ENCODE data around the gene WARS2. TPM values are rescaled to one million over a fixed set of nuclear protein-coding genes. Genes with fewer than 3 reads are reported as not detected.

WARS2 gene
- total RNA-seq, 2 experiments from 2014 or later, result 16.0 to 25.2 TPM

GRCh38 chr1:119081700-119082099 is 58.8 kb downstream of the WARS2 start:
- intact Hi-C loops (cut with DNase I, micrococcal nuclease), result no loop called here
- Mint-ChIP-seq H3K4me1 (no peaks in the 10 kb centered on the region), H3K4me3 (no peak overlapping the region), H3K27me3 (no peaks in the 10 kb centered on the region), H3K36me3 (ENCODE audit: low read depth) (peaks cover 34% of the 10 kb centered on the region), H3K27ac (no peak overlapping the region), H3K9me3 (ENCODE audit: low read depth) (peaks cover 11% of the 10 kb centered on the region)
- ATAC-seq (no peak), DNase-seq (no peak)
- ChIA-PET POLR2A (no interaction called here), CTCF (interaction anchor here (0.6 to 0.9 kb wide), 2 partner anchors 81 to 157 kb away, joined by 3 read pairs; no protein-coding TSS in a partner anchor)

DNA sequence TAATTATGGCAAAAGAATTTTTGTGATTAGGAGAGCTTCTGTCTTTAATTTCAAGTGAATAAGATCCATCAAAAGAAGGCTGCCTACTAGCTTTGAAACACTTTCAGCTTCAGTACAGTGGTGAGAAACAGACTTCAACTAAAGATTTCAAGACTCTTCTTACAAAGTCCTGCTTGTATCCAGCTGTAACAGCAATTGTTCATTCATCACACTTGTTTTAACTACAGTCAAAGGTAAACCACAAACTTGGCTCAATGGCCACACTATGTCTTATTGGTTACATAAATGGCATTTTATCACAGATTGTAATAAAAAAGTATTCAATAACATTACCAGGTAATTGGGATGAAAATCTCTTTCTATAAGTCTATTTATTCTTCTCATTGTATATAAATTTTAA is 59.2 kb downstream of the WARS2 start:
- no peak for DNase-seq
- Mint-ChIP-seq H3K4me3 (no peak overlapping the region), H3K9me3 (ENCODE audit: low read depth) (peaks cover 11% of the 10 kb centered on the region), H3K27me3 (no peaks in the 10 kb centered on the region), H3K27ac (no peak overlapping the region), H3K4me1 (no peaks in the 10 kb centered on the region), H3K36me3 (ENCODE audit: low read depth) (peaks cover 38% of the 10 kb centered on the region)
- ChIA-PET POLR2A (no interaction called here), CTCF (interaction anchor here (0.6 to 0.9 kb wide), 2 partner anchors 82 to 594 kb away, joined by 3 read pairs; no protein-coding TSS in a partner anchor)
- no peak for ATAC-seq
- intact Hi-C loops (cut with DNase I, micrococcal nuclease), result no loop called here

DNA sequence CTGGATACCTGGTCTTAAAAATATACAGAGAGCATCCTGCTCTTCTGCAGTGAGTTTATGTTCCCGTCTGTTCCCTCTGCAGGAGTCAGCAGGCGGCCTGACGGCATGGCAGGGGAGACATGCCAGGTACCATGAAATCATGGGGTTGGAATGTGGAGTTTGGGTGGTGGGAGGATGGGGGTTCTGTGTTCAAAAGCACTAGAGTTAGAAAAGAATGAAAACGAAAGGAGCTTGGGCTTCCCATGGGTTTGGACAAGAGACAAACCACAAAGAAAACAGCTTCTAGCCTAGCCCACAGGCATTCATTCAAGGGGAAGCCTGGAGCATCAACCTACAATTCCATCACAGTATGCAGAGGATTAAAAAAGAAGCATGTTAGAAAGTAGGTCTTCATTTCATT is 59.9 kb downstream of the WARS2 start:
- ATAC-seq (no peak), DNase-seq (no peak)
- CTCF ChIA-PET, result interaction anchor here (0.6 to 0.9 kb wide), 2 partner anchors 82 to 594 kb away, joined by 3 read pairs; no protein-coding TSS in a partner anchor
- H3K36me3 Mint-ChIP-seq (ENCODE audit: low read depth), result peaks cover 44% of the 10 kb centered on the region
- intact Hi-C loops (cut with DNase I, micrococcal nuclease), result no loop called here
- POLR2A ChIA-PET, result no interaction called here
- no peaks in the 10 kb centered on the region for H3K4me1 Mint-ChIP-seq
- peaks cover 10% of the 10 kb centered on the region for H3K9me3 Mint-ChIP-seq (ENCODE audit: low read depth)
- H3K4me3 Mint-ChIP-seq, result no peak overlapping the region
- no peaks in the 10 kb centered on the region for H3K27me3 Mint-ChIP-seq
- no peak overlapping the region for H3K27ac Mint-ChIP-seq

DNA sequence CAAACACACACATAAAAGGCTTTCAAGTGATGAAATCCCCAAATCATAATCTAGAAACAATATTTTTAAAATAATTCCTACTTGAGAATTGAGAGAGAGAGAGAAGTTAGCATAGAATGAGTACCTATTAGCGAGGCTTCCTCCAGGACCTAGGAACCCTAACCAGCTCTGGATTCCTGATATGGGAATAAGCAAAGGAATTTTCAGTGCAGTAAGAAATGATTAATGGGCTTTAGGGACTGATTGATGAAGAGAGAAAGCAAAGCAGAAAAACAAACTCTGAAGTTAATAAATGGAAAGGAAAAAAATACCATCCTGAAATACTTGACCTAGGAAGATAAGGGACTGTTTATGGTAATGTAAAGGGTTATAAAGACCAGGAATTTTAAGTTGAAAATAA is 60.6 kb downstream of the WARS2 start:
- ATAC-seq (no peak), DNase-seq (no peak)
- no peaks in the 10 kb centered on the region for H3K4me1 Mint-ChIP-seq
- CTCF ChIA-PET, result no interaction called here
- H3K36me3 Mint-ChIP-seq (ENCODE audit: low read depth), result peaks cover 38% of the 10 kb centered on the region
- peaks cover 3% of the 10 kb centered on the region for H3K9me3 Mint-ChIP-seq (ENCODE audit: low read depth)
- POLR2A ChIA-PET, result no interaction called here
- H3K27me3 Mint-ChIP-seq, result no peaks in the 10 kb centered on the region
- intact Hi-C loops (cut with DNase I, micrococcal nuclease), result no loop called here
- no peak overlapping the region for H3K4me3 Mint-ChIP-seq
- no peak overlapping the region for H3K27ac Mint-ChIP-seq

GRCh38 chr1:119075614-119076013 is 64.8 kb downstream of the WARS2 start:
- peaks cover 7% of the 10 kb centered on the region for H3K9me3 Mint-ChIP-seq (ENCODE audit: low read depth)
- DNase-seq (no peak), ATAC-seq (no peak)
- no peaks in the 10 kb centered on the region for H3K27me3 Mint-ChIP-seq
- ChIA-PET POLR2A (no interaction called here), CTCF (no interaction called here)
- no peaks in the 10 kb centered on the region for H3K4me1 Mint-ChIP-seq
- H3K27ac Mint-ChIP-seq, result no peak overlapping the region
- H3K4me3 Mint-ChIP-seq, result no peak overlapping the region
- intact Hi-C loops (cut with DNase I, micrococcal nuclease), result no loop called here
- H3K36me3 Mint-ChIP-seq (ENCODE audit: low read depth), result peaks cover 49% of the 10 kb centered on the region

DNA sequence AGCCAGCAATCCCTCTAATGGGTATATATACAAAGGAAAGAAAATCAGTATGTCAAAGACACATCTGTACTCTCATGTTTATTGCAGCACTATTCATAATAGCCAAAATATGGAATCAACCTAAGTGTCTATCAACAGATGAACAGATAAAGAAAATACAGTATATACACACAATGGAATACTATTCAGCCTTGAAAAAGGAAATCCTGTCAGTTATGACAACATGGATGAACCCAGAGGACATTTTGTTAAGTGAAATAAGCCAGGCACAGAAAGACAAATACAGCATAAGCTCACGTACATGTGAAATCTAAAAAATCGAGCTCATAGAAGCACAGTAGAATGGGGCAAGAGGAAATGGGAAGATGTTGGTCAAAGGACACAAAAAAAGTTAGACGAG is 69.1 kb downstream of the WARS2 start:
- POLR2A ChIA-PET, result no interaction called here
- ATAC-seq (no peak), DNase-seq (no peak)
- intact Hi-C loops (cut with DNase I, micrococcal nuclease), result no loop called here
- H3K36me3 Mint-ChIP-seq (ENCODE audit: low read depth), result peaks cover 37% of the 10 kb centered on the region
- H3K4me3 Mint-ChIP-seq, result no peak overlapping the region
- no peak overlapping the region for H3K27ac Mint-ChIP-seq
- H3K4me1 Mint-ChIP-seq, result no peaks in the 10 kb centered on the region
- H3K27me3 Mint-ChIP-seq, result no peaks in the 10 kb centered on the region
- CTCF ChIA-PET, result no interaction called here
- H3K9me3 Mint-ChIP-seq (ENCODE audit: low read depth), result peaks cover 7% of the 10 kb centered on the region

- Mint-ChIP-seq H3K9me3 (ENCODE audit: low read depth) (peaks cover 7% of the 10 kb centered on the region), H3K4me1 (no peaks in the 10 kb centered on the region), H3K27me3 (no peaks in the 10 kb centered on the region), H3K36me3 (ENCODE audit: low read depth) (peaks cover 29% of the 10 kb centered on the region), H3K4me3 (no peak overlapping the region), H3K27ac (no peak overlapping the region)
- CTCF ChIA-PET, result no interaction called here
- DNase-seq (no peak), ATAC-seq (no peak)
- POLR2A ChIA-PET, result no interaction called here
- intact Hi-C loops (cut with DNase I, micrococcal nuclease), result no loop called here
Observed at GRCh38 chr1:119069682-119070081, 70.8 kb downstream of the WARS2 start.

DNA sequence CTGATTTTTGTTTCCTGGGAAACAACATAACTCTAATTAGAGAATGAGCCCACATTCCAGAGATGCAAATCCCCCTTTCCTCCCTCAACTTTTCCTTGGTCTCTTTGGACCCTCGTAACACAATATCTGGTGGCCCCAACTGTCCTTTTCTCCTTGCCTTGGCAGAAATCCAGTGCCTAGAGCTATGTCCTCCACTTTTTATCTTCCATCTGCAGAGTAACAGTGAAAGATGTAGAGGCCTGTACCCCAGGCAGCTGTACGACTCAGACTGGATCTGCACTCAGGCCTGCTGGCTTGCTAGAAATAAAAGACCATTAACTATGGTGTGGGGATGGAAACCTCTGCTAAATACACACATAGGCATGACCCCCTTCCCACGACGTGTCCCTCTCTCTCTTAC is 72.0 kb downstream of the WARS2 start:
- intact Hi-C loops (cut with DNase I, micrococcal nuclease), result no loop called here
- CTCF ChIA-PET, result no interaction called here
- Mint-ChIP-seq H3K4me3 (no peak overlapping the region), H3K27me3 (no peaks in the 10 kb centered on the region), H3K4me1 (no peaks in the 10 kb centered on the region), H3K36me3 (ENCODE audit: low read depth) (peaks cover 29% of the 10 kb centered on the region), H3K27ac (no peak overlapping the region), H3K9me3 (ENCODE audit: low read depth) (peaks cover 4% of the 10 kb centered on the region)
- POLR2A ChIA-PET, result no interaction called here
- no peak for ATAC-seq
- no peak for DNase-seq

GRCh38 chr1:119061700-119062099 is 78.8 kb downstream of the WARS2 start:
- H3K9me3 Mint-ChIP-seq (ENCODE audit: low read depth), result peaks cover 14% of the 10 kb centered on the region
- H3K36me3 Mint-ChIP-seq (ENCODE audit: low read depth), result peaks cover 37% of the 10 kb centered on the region
- DNase-seq, result no peak
- H3K27me3 Mint-ChIP-seq, result no peaks in the 10 kb centered on the region
- ATAC-seq, result no peak
- no peak overlapping the region for H3K4me3 Mint-ChIP-seq
- intact Hi-C loops (cut with DNase I, micrococcal nuclease), result no loop called here
- CTCF ChIA-PET, result no interaction called here
- H3K4me1 Mint-ChIP-seq, result no peaks in the 10 kb centered on the region
- H3K27ac Mint-ChIP-seq, result no peak overlapping the region
- POLR2A ChIA-PET, result no interaction called here

- DNase-seq, result no peak
- H3K4me3 Mint-ChIP-seq, result no peak overlapping the region
- no peak overlapping the region for H3K27ac Mint-ChIP-seq
- H3K4me1 Mint-ChIP-seq, result no peaks in the 10 kb centered on the region
- H3K27me3 Mint-ChIP-seq, result no peaks in the 10 kb centered on the region
- ChIA-PET POLR2A (no interaction called here), CTCF (interaction anchor here (0.6 kb wide), 1 partner anchor 9 kb away, joined by 3 read pairs; no protein-coding TSS in a partner anchor)
- intact Hi-C loops (cut with DNase I, micrococcal nuclease), result no loop called here
- ATAC-seq, result no peak
- peaks cover 12% of the 10 kb centered on the region for H3K9me3 Mint-ChIP-seq (ENCODE audit: low read depth)
- peaks cover 25% of the 10 kb centered on the region for H3K36me3 Mint-ChIP-seq (ENCODE audit: low read depth)
Observed at GRCh38 chr1:119055568-119055967, 84.9 kb downstream of the WARS2 start.

DNA sequence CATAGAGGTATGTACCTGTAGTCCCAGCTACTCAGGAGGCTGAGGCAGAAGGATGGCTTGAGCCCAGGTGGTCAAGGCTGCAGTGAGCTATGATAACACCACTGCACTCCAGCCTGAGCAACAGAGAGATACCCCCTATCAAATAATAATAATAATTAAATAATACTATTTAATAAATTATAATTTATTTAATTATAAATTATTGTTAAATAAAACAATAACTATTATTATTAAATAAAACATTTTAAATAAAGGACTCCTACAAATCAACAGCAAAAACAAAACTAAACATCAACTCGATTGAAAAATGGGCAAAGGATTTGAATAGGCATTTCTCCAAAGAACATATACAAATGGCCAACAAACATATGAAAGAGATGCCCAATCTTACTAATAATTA is 86.5 kb downstream of the WARS2 start:
- no peaks in the 10 kb centered on the region for H3K9me3 Mint-ChIP-seq (ENCODE audit: low read depth)
- no peak for ATAC-seq
- no peaks in the 10 kb centered on the region for H3K4me1 Mint-ChIP-seq
- peaks cover 28% of the 10 kb centered on the region for H3K36me3 Mint-ChIP-seq (ENCODE audit: low read depth)
- H3K27me3 Mint-ChIP-seq, result no peaks in the 10 kb centered on the region
- intact Hi-C loops (cut with DNase I, micrococcal nuclease), result no loop called here
- ChIA-PET POLR2A (no interaction called here), CTCF (no interaction called here)
- DNase-seq, result no peak
- no peak overlapping the region for H3K27ac Mint-ChIP-seq
- no peak overlapping the region for H3K4me3 Mint-ChIP-seq

GRCh38 chr1:119052267-119052666 is 88.2 kb downstream of the WARS2 start:
- Mint-ChIP-seq H3K27ac (no peak overlapping the region), H3K27me3 (no peaks in the 10 kb centered on the region), H3K4me3 (no peak overlapping the region), H3K36me3 (ENCODE audit: low read depth) (peaks cover 26% of the 10 kb centered on the region), H3K4me1 (no peaks in the 10 kb centered on the region), H3K9me3 (ENCODE audit: low read depth) (no peaks in the 10 kb centered on the region)
- intact Hi-C loops (cut with DNase I, micrococcal nuclease), result no loop called here
- CTCF ChIA-PET, result no interaction called here
- DNase-seq, result no peak
- POLR2A ChIA-PET, result no interaction called here
- ATAC-seq, result no peak

Data from activated CD4-positive, alpha-beta T cell treated with anti-CD3 and anti-CD28 coated beads for 36 hours (primary cell).